Skeletal muscle tissue (tissue), 4 donors: ENCODE measurements around the gene COL6A5. TPM values are rescaled to one million over a fixed set of nuclear protein-coding genes. Genes with fewer than 3 reads are reported as not detected.

Experiments
- H3K27ac ChIP-seq: one replicate; pipeline ENCODE4 v1.7.0; 2013; ENCODE audit warnings: mild to moderate bottlenecking, low read depth, low read length, inconsistent platforms
- H3K27me3 ChIP-seq, 3 donors: one replicate each; pipeline ENCODE4 v1.7.0; 2013; ENCODE audit warnings: low read length in 3 of 3; ENCODE audit not compliant: control insufficient read depth in 3 of 3, insufficient read depth in 3 of 3
- H3K36me3 ChIP-seq, 3 donors: one replicate each; pipeline ENCODE4 v1.7.0; 2013; ENCODE audit warnings: low read length in 3 of 3; ENCODE audit not compliant: control insufficient read depth in 3 of 3, insufficient read depth in 3 of 3
- H3K4me1 ChIP-seq, 3 donors: one replicate each; pipeline ENCODE4 v1.7.0; 2013; ENCODE audit warnings: low read length in 3 of 3, mild to moderate bottlenecking in 3 of 3; ENCODE audit not compliant: control insufficient read depth in 3 of 3, insufficient read depth in 3 of 3
- H3K4me3 ChIP-seq, 3 donors: one replicate each; pipeline ENCODE4 v1.7.0; 2013; ENCODE audit warnings: low read length in 3 of 3
- H3K9ac ChIP-seq, 3 donors: one replicate each; pipeline ENCODE4 v1.7.0; 2013; ENCODE audit warnings: low read length in 3 of 3, mild to moderate bottlenecking in 3 of 3, moderate library complexity in 2 of 3, low read depth in 1 of 3
- H3K9me3 ChIP-seq, 3 donors: one replicate each; pipeline ENCODE4 v1.7.0; 2013; ENCODE audit warnings: low read length in 3 of 3; ENCODE audit not compliant: control insufficient read depth in 3 of 3
- total RNA-seq: library from RNA; depleted of rRNA; stranded (reverse); fragments of >200 nt; gene quantifications from one replicate; pipeline ENCODE4 v1.2.3, GENCODE V29; 2014
- donor health status: Osteomylitis.

Gene COL6A5
- not detected for total RNA-seq

- Histone ChIP-seq H3K36me3 (no peaks in the 10 kb centered on the region), H3K27me3 (peaks cover 5 to 9% (median 6%) of the 10 kb centered on the region in 3 donors), H3K9me3 (no peaks in the 10 kb centered on the region), H3K4me3 (no peak within 1 kb of the TSS), H3K27ac (no peak within 1 kb of the TSS), H3K9ac (no peak within 1 kb of the TSS), H3K4me1 (no peaks in the 10 kb centered on the region)
Observed at GRCh38 chr3:130345487-130346079, at the start of gene COL6A5. Gene COL6A5, plus strand, starts transcription at chr3:130345672. Its CDS starts 27,967 bp downstream, at chr3:130373639.

- no peak overlapping the region for H3K9ac ChIP-seq
- no peak overlapping the region for H3K27ac ChIP-seq
- H3K4me3 ChIP-seq = no peak overlapping the region
- H3K36me3 ChIP-seq = no peaks in the 10 kb centered on the region
- no peaks in the 10 kb centered on the region for H3K9me3 ChIP-seq
- no peaks in the 10 kb centered on the region for H3K27me3 ChIP-seq
- no peaks in the 10 kb centered on the region for H3K4me1 ChIP-seq
Observed at GRCh38 chr3:130299531-130299930, 45.9 kb upstream of the COL6A5 start.

GRCh38 chr3:130300888-130301287 lies 44.6 kb upstream of the COL6A5 start:
- H3K27ac ChIP-seq = no peak overlapping the region
- no peaks in the 10 kb centered on the region for H3K9me3 ChIP-seq
- H3K36me3 ChIP-seq = no peaks in the 10 kb centered on the region
- no peak overlapping the region for H3K4me3 ChIP-seq
- no peak overlapping the region for H3K9ac ChIP-seq
- no peaks in the 10 kb centered on the region for H3K27me3 ChIP-seq
- H3K4me1 ChIP-seq = no peaks in the 10 kb centered on the region

GRCh38 chr3:130310109-130310508 lies 35.4 kb upstream of the COL6A5 start:
- no peak overlapping the region for H3K4me3 ChIP-seq
- peaks cover 0 to 3% (median 0%) of the 10 kb centered on the region in 3 donors for H3K9me3 ChIP-seq
- no peaks in the 10 kb centered on the region for H3K4me1 ChIP-seq
- peaks cover 0 to 3% (median 0%) of the 10 kb centered on the region in 3 donors for H3K27me3 ChIP-seq
- no peak overlapping the region for H3K9ac ChIP-seq
- H3K27ac ChIP-seq = no peak overlapping the region
- no peaks in the 10 kb centered on the region for H3K36me3 ChIP-seq

GRCh38 chr3:130312374-130312773 lies 33.1 kb upstream of the COL6A5 start:
- no peaks in the 10 kb centered on the region for H3K36me3 ChIP-seq
- H3K4me3 ChIP-seq = no peak overlapping the region
- H3K4me1 ChIP-seq = no peaks in the 10 kb centered on the region
- no peak overlapping the region for H3K9ac ChIP-seq
- peaks cover 0 to 3% (median 0%) of the 10 kb centered on the region in 3 donors for H3K27me3 ChIP-seq
- H3K27ac ChIP-seq = no peak overlapping the region
- peaks cover 0 to 3% (median 0%) of the 10 kb centered on the region in 3 donors for H3K9me3 ChIP-seq

GRCh38 chr3:130316169-130316568 lies 29.3 kb upstream of the COL6A5 start:
- no peak overlapping the region for H3K4me3 ChIP-seq
- H3K9me3 ChIP-seq = peaks cover 0 to 3% (median 0%) of the 10 kb centered on the region in 3 donors
- no peak overlapping the region for H3K27ac ChIP-seq
- peaks cover 0 to 3% (median 0%) of the 10 kb centered on the region in 3 donors for H3K27me3 ChIP-seq
- no peak overlapping the region for H3K9ac ChIP-seq
- H3K4me1 ChIP-seq = no peaks in the 10 kb centered on the region
- H3K36me3 ChIP-seq = no peaks in the 10 kb centered on the region

- H3K36me3 ChIP-seq = no peaks in the 10 kb centered on the region
Observed at GRCh38 chr3:130323503-130323902, 22.0 kb upstream of the COL6A5 start.

GRCh38 chr3:130340766-130341165 lies 4.7 kb upstream of the COL6A5 start:
- Histone ChIP-seq H3K4me1 (no peaks in the 10 kb centered on the region), H3K27me3 (peaks cover under 1 to 3% (median 1%) of the 10 kb centered on the region in 3 donors), H3K36me3 (no peaks in the 10 kb centered on the region), H3K4me3 (no peak overlapping the region), H3K9me3 (no peaks in the 10 kb centered on the region), H3K9ac (no peak overlapping the region), H3K27ac (no peak overlapping the region)

More at GRCh38 chr3:130323503-130323902, 22.0 kb upstream of the COL6A5 start:
- H3K4me1 ChIP-seq = no peaks in the 10 kb centered on the region
- no peak overlapping the region for H3K4me3 ChIP-seq
- no peak overlapping the region for H3K9ac ChIP-seq
- no peak overlapping the region for H3K27ac ChIP-seq
- H3K9me3 ChIP-seq = peaks cover 0 to 2% (median 0%) of the 10 kb centered on the region in 3 donors
- H3K27me3 ChIP-seq = no peaks in the 10 kb centered on the region

GRCh38 chr3:130341388-130341787 lies 4.1 kb upstream of the COL6A5 start:
- no peaks in the 10 kb centered on the region for H3K4me1 ChIP-seq
- H3K4me3 ChIP-seq = no peak overlapping the region

GRCh38 chr3:130341882-130342281 lies 3.6 kb upstream of the COL6A5 start:
- Histone ChIP-seq H3K27me3 (peaks cover 5 to 9% (median 6%) of the 10 kb centered on the region in 3 donors), H3K4me3 (no peak overlapping the region), H3K4me1 (no peaks in the 10 kb centered on the region), H3K9ac (no peak overlapping the region), H3K36me3 (no peaks in the 10 kb centered on the region), H3K9me3 (no peaks in the 10 kb centered on the region), H3K27ac (no peak overlapping the region)

More at GRCh38 chr3:130341388-130341787, 4.1 kb upstream of the COL6A5 start:
- no peaks in the 10 kb centered on the region for H3K9me3 ChIP-seq
- H3K36me3 ChIP-seq = no peaks in the 10 kb centered on the region
- H3K9ac ChIP-seq = no peak overlapping the region
- H3K27me3 ChIP-seq = peaks cover 5 to 9% (median 6%) of the 10 kb centered on the region in 3 donors
- H3K27ac ChIP-seq = no peak overlapping the region
